Vagina (tissue), 2 donors: Measurements from ENCODE around the gene CIBAR2. TPM values are rescaled to one million over a fixed set of nuclear protein-coding genes. Genes with fewer than 3 reads are reported as not detected.

Experiments used
- DNase-seq, 2 donors: peaks; one replicate each; pipeline ENCODE4 v3.0.0-alpha.2; 2017; ENCODE audit errors: extremely low spot score in 2 of 2
- H3K27ac ChIP-seq: fragments of 200-600 bp; sonication (generic); one replicate; pipeline ENCODE4 v1.5.1; 2019
- H3K27me3 ChIP-seq: fragments of 200-600 bp; sonication (generic); one replicate; pipeline ENCODE4 v1.5.1; 2019
- H3K36me3 ChIP-seq, 2 donors: fragments of 200-600 bp; sonication (generic); one replicate each; pipeline ENCODE4 v1.5.1; 2017 to 2019
- H3K4me1 ChIP-seq: fragments of 200-600 bp; sonication (generic); one replicate; pipeline ENCODE4 v1.5.1; 2019
- H3K4me3 ChIP-seq, 2 donors: fragments of 200-600 bp; sonication (generic); 1 replicate in 1 of 2; 2 replicates in 1 of 2; pipeline ENCODE4 v1.5.1; 2016 to 2019
- H3K9me3 ChIP-seq: fragments of 200-600 bp; sonication (generic); one replicate; pipeline ENCODE4 v1.5.1; 2019
- POLR2A ChIP-seq, 2 donors: fragments of 450-650 bp; IDR thresholded peaks; one replicate each; pipeline ENCODE4 v1.6.1; 2017; ENCODE audit warnings: antibody characterized with exemption in 2 of 2, mild to moderate bottlenecking in 2 of 2, moderate library complexity in 2 of 2
- POLR2AphosphoS5 ChIP-seq, 2 donors: sonication (generic); formaldehyde crosslinking; IDR thresholded peaks; one replicate each; pipeline ENCODE4 v1.9.0; 2017; ENCODE audit warnings: antibody characterized with exemption in 2 of 2, mild to moderate bottlenecking in 2 of 2, low read depth in 1 of 2; ENCODE audit not compliant: insufficient read depth in 1 of 2
- intact Hi-C: fragments of 100-400 bp; cut with DNase I; formaldehyde crosslinking; loops from one replicate; pipeline ENCODE4 v1.15.1; 2023
- total RNA-seq: library from RNA; depleted of rRNA; stranded (reverse); fragments of >200 nt; gene quantifications from one replicate; pipeline ENCODE4 v1.2.3, GENCODE V29; 2016
- TF ChIP-seq, protein P1 (sequence below), 3 experiments: fragments of 450-650 bp in 2 of 3; fragments of 200-600 bp in 1 of 3; sonication (generic) in 1 of 3; IDR thresholded peaks; one replicate each; pipeline ENCODE4 v1.5.1; 2017 to 2019; ENCODE audit warnings: antibody characterized with exemption in 3 of 3, mild to moderate bottlenecking in 2 of 3, moderate library complexity in 2 of 3

Gene CIBAR2
- total RNA-seq, 1 donor from 2014 or later, result not detected

DNA sequence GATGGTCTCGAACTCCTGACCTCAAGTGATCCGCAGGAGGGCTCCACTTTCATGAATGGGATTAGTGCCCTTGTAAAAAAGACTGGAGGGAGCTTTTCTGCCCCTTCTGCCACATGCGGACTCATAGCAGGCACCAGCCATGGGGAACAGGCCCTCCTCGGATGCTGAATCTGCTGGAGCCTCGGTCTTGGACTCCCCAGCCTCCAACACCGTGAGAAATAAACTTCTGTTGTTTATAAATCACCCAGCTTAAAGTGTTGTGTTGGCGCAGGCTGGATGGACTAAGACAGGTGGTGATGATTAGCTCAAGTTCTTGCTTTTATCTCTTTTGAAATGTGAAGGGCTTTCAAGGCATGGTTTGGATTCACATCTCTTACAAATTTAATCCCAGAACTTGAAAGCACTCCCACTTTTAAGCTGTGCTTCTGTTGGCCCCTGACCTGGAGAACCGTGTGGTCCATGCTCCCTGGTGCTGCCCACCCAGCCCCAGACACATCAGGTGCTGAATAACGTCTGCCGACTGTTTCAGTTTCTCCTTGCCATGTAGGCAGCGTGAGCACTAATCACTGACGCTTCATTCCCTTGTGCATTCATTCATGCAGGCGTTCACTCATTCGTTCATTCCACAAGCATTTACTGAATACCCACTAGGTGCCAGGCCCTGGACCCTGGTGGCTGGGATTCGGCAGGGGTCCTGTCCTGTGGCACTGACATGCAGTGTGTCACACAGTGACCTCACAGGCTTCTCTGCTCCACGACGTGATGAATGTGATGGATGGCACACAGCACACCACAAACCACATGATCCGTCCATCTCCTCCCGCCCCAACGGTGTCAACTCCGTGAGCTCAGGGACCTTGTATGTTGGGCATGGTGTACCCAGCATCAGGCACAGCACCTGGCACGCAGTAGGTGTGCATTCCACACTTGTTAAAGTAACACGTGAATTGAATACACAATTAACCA lies 8.9 kb downstream of the CIBAR2 start:
- intact Hi-C loops, result no loop called here
- DNase-seq, result no peak
- H3K27ac ChIP-seq, result no peak overlapping the region
- no peak for TF ChIP-seq POLR2AphosphoS5 (IDR thresholded peaks at IDR 0.05; ENCODE audit: insufficient read depth in 1 of 2, low read depth in 1 of 2)
- no peaks in the 10 kb centered on the region for H3K27me3 ChIP-seq
- no peaks in the 10 kb centered on the region for H3K9me3 ChIP-seq
- peaks cover 6% of the 10 kb centered on the region for H3K4me1 ChIP-seq
- H3K4me3 ChIP-seq, result no peak overlapping the region
- H3K36me3 ChIP-seq, result no peaks in the 10 kb centered on the region

DNA sequence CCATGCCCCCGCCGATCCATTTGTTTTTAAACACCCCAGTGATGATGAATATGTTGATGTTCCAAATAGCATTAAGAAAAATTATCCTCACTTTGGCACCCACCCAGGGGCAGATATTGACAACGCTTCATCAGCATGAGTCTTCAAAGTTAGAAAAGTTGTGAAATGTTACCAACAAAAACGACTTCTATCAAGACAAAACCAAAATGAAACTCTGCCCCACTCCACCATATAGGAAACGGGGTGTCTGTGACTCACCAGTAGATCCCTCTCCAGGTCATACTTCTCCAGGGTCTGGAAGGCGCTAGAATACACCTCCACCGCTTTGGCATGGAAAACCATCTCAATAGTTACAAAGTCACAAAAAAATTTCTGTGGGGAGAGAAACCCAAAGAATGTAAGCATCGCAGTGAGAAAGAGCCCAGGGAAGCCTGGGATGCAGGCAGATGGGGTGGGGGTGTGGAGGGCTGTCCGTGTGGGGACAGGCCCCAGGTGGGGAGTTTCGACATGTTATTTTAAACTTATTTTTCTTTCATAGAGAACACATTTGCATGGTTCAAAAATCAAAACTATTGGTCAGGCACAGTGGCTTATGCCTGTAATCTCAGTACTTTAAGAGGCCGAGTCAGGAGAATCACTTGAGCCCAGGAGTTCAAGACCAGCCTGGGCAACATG lies 10.2 kb downstream of the CIBAR2 start:
- H3K4me3 ChIP-seq, result no peak overlapping the region
- DNase-seq, result no peak
- intact Hi-C loops, result no loop called here
- H3K27me3 ChIP-seq, result no peaks in the 10 kb centered on the region
- no peaks in the 10 kb centered on the region for H3K36me3 ChIP-seq
- TF ChIP-seq POLR2AphosphoS5 (IDR thresholded peaks at IDR 0.05; ENCODE audit: insufficient read depth in 1 of 2, low read depth in 1 of 2) (no peak), POLR2A (IDR thresholded peaks at IDR 0.05) (no peak)
- TF ChIP-seq, protein P1, sequence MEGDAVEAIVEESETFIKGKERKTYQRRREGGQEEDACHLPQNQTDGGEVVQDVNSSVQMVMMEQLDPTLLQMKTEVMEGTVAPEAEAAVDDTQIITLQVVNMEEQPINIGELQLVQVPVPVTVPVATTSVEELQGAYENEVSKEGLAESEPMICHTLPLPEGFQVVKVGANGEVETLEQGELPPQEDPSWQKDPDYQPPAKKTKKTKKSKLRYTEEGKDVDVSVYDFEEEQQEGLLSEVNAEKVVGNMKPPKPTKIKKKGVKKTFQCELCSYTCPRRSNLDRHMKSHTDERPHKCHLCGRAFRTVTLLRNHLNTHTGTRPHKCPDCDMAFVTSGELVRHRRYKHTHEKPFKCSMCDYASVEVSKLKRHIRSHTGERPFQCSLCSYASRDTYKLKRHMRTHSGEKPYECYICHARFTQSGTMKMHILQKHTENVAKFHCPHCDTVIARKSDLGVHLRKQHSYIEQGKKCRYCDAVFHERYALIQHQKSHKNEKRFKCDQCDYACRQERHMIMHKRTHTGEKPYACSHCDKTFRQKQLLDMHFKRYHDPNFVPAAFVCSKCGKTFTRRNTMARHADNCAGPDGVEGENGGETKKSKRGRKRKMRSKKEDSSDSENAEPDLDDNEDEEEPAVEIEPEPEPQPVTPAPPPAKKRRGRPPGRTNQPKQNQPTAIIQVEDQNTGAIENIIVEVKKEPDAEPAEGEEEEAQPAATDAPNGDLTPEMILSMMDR (IDR thresholded peaks at IDR 0.05), result no peak
- H3K27ac ChIP-seq, result no peak overlapping the region
- H3K4me1 ChIP-seq, result peaks cover 6% of the 10 kb centered on the region
- H3K9me3 ChIP-seq, result no peaks in the 10 kb centered on the region

DNA sequence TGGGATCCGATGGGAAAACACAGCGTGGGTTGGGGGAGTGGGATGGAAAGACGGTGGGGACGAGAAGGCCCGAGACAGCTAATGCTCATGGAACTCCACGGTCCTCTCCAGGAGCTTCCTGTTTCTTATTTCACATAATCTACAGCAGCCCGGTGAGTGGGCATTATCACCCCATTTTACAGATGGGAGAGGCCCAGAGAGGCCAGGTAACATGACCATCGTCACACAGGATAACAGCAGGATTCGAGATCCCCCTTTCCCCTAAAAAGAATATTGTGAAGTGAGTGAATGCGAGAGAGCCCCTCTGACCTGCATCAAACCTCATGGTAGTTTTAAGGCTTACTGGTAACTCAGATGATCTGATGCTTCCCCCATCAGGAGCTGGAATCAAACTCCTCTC lies 12.0 kb downstream of the CIBAR2 start:
- DNase-seq, result no peak
- Histone ChIP-seq H3K4me3 (no peak overlapping the region), H3K27me3 (no peaks in the 10 kb centered on the region), H3K27ac (no peak overlapping the region), H3K9me3 (no peaks in the 10 kb centered on the region), H3K36me3 (no peaks in the 10 kb centered on the region), H3K4me1 (peaks cover 4% of the 10 kb centered on the region)
- intact Hi-C loops, result no loop called here
- TF ChIP-seq, protein P1 (IDR thresholded peaks at IDR 0.05), result no peak
- TF ChIP-seq POLR2A (IDR thresholded peaks at IDR 0.05), result no peak
- no peak for TF ChIP-seq POLR2AphosphoS5 (IDR thresholded peaks at IDR 0.05; ENCODE audit: insufficient read depth in 1 of 2, low read depth in 1 of 2)

DNA sequence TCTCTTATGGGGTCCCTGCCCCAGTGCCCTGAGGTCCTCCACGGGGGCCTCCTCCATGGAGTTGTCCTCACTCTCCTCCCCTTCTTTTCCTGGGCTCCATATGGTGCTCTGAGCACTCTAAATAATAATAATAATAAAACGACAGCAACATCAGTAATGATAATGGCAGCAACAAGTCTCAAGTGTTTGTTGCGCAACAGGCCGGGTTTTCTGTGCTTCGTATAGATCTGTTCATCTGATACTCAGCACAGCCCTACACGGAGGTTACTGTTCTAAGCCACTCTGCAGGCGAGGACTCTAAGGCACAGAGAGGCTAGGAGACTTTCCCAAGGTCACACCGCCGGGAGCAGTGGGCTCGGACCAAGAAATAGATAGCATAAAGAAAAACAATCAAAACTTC lies 13.7 kb downstream of the CIBAR2 start:
- intact Hi-C loops, result no loop called here
- H3K4me1 ChIP-seq, result no peaks in the 10 kb centered on the region
- TF ChIP-seq POLR2AphosphoS5 (IDR thresholded peaks at IDR 0.05; ENCODE audit: insufficient read depth in 1 of 2, low read depth in 1 of 2) (no peak), POLR2A (IDR thresholded peaks at IDR 0.05) (no peak)
- TF ChIP-seq, protein P1 (IDR thresholded peaks at IDR 0.05), result no peak

DNA sequence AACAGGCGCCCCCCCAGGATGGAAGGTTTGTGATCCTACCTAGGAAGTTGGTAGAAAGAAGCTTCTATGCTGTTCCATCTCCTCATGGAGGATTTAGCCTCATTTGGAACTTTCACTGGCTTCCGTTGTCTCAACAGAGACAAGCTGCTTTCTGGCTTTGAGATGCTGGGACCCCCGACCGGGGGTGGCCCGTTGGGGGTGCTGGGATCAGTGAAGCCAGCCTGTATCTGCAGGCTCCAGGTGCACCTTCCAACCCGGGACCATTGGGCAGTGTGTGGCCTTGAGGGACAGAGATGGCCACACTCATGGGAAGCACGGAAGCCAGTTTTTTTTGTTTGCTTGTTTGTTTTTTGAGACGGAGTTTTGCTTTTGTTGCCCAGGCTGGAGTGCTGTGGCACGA lies 15.4 kb downstream of the CIBAR2 start:
- no peak overlapping the region for H3K4me3 ChIP-seq
- no peaks in the 10 kb centered on the region for H3K36me3 ChIP-seq
- intact Hi-C loops, result no loop called here
- no peaks in the 10 kb centered on the region for H3K27me3 ChIP-seq
- H3K9me3 ChIP-seq, result no peaks in the 10 kb centered on the region
- TF ChIP-seq, protein P1 (IDR thresholded peaks at IDR 0.05), result no peak
- TF ChIP-seq POLR2AphosphoS5 (IDR thresholded peaks at IDR 0.05; ENCODE audit: insufficient read depth in 1 of 2, low read depth in 1 of 2) (no peak), POLR2A (IDR thresholded peaks at IDR 0.05) (no peak)
- H3K4me1 ChIP-seq, result no peaks in the 10 kb centered on the region
- no peak overlapping the region for H3K27ac ChIP-seq
- DNase-seq, result no peak

More for the DNA sequence above, 13.7 kb downstream of the CIBAR2 start:
- Histone ChIP-seq H3K4me3 (no peak overlapping the region), H3K27ac (no peak overlapping the region), H3K36me3 (no peaks in the 10 kb centered on the region), H3K27me3 (no peaks in the 10 kb centered on the region), H3K9me3 (no peaks in the 10 kb centered on the region)
- DNase-seq, result no peak
